Loucy (cell line): Measurements from ENCODE around the gene TIMM23.
"Not testable (repeated sequence)": the region's sequence is repeated elsewhere in the genome, so short reads cannot be mapped to it uniquely, and the experiment has no call there.

Experiments
- CTCF ChIP-seq: fragments of 200-600 bp; sonication (generic); conservative IDR thresholded peaks from 2 replicates; pipeline ENCODE4 v1.5.1; 2014; ENCODE audit warnings: mild to moderate bottlenecking, antibody characterized with exemption, low read length
- EZH2phosphoT487 ChIP-seq: fragments of 200-600 bp; IDR thresholded peaks from 2 replicates; pipeline ENCODE4 v1.6.1; 2018; ENCODE audit warnings: antibody characterized with exemption, mild to moderate bottlenecking, moderate library complexity, borderline replicate concordance

- not testable (repeated sequence) for TF ChIP-seq CTCF, EZH2phosphoT487
Observed at GRCh38 chr10:45974041-45974440, 1.8 kb downstream of the TIMM23 start.
